ENCODE measurements around the gene SWAP70.

SWAP70 gene

GRCh38 chr11:9735919-9736318, 72.0 kb downstream of the SWAP70 start:
- Histone ChIP-seq H3K27ac (no peak overlapping the region), H3K9me3 (ENCODE audit: severe bottlenecking) (peaks cover 2% of the 10 kb centered on the region), H3K4me3 (ENCODE audit: low read depth, low read length) (no peak overlapping the region), H3K36me3 (peaks cover 54% of the 10 kb centered on the region), H3K27me3 (ENCODE audit: insufficient read depth, low read depth, severe bottlenecking) (no peaks in the 10 kb centered on the region)
- DNase-seq = no peak
- TF ChIP-seq CTCF (IDR thresholded peaks at IDR 0.05; ENCODE audit: low read depth, low read length) = no peak

GRCh38 chr11:9736365-9736764, 72.5 kb downstream of the SWAP70 start:
- Histone ChIP-seq H3K27ac (no peak overlapping the region), H3K4me3 (ENCODE audit: low read depth, low read length) (no peak overlapping the region), H3K36me3 (peaks cover 54% of the 10 kb centered on the region), H3K9me3 (ENCODE audit: severe bottlenecking) (peaks cover 2% of the 10 kb centered on the region), H3K27me3 (ENCODE audit: insufficient read depth, low read depth, severe bottlenecking) (no peaks in the 10 kb centered on the region)
- no peak for DNase-seq
- no peak for TF ChIP-seq CTCF (IDR thresholded peaks at IDR 0.05; ENCODE audit: low read depth, low read length)

DNA sequence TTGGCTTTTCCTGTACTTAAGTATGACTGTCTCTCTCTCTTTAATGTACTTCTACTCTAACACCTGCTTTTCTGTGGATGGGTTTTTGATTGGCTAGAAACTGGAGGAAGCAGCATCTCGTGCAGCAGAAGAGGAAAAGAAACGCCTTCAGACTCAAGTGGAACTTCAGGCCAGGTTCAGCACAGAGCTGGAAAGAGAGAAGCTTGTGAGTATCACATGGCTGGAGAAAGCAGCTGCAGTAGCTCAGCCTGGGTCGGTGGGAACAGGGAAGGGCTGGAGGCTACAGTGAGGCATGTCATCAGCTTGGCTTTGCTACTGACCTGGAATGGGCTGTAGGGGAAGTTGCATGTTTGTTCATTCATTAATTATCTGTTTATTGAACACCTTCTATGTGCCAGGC, 74.2 kb downstream of the SWAP70 start:
- no peak for DNase-seq
- Histone ChIP-seq H3K36me3 (peaks cover 51% of the 10 kb centered on the region), H3K4me3 (ENCODE audit: low read depth, low read length) (no peak overlapping the region), H3K27ac (no peak overlapping the region), H3K27me3 (ENCODE audit: insufficient read depth, low read depth, severe bottlenecking) (no peaks in the 10 kb centered on the region), H3K9me3 (ENCODE audit: severe bottlenecking) (peaks cover 2% of the 10 kb centered on the region)
- no peak for TF ChIP-seq CTCF (IDR thresholded peaks at IDR 0.05; ENCODE audit: low read depth, low read length)

DNA sequence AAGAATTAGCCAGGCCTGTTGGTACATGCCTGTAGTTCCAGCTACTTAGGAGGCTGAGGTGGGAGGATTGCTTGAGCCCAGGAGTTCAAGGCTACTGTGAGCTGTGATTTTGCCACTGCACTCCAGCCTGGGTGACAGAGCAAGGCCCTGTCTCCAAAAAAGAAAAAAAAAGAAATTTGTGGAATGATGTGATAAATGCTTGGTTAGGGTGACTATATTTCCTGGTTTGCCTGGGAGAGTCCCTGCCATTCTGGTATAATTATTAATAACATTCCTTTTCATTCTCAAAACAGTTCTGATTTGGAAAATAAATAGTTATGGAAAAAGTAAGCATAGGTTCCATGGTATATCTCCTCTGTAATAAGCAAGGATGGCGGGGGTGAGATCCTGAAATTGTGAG, 74.8 kb downstream of the SWAP70 start:
- TF ChIP-seq CTCF (IDR thresholded peaks at IDR 0.05; ENCODE audit: low read depth, low read length) = no peak
- no peak overlapping the region for H3K27ac ChIP-seq
- no peak for DNase-seq
- peaks cover 46% of the 10 kb centered on the region for H3K36me3 ChIP-seq
- no peaks in the 10 kb centered on the region for H3K27me3 ChIP-seq (ENCODE audit: insufficient read depth, low read depth, severe bottlenecking)
- H3K9me3 ChIP-seq (ENCODE audit: severe bottlenecking) = peaks cover 2% of the 10 kb centered on the region
- H3K4me3 ChIP-seq (ENCODE audit: low read depth, low read length) = no peak overlapping the region

DNA sequence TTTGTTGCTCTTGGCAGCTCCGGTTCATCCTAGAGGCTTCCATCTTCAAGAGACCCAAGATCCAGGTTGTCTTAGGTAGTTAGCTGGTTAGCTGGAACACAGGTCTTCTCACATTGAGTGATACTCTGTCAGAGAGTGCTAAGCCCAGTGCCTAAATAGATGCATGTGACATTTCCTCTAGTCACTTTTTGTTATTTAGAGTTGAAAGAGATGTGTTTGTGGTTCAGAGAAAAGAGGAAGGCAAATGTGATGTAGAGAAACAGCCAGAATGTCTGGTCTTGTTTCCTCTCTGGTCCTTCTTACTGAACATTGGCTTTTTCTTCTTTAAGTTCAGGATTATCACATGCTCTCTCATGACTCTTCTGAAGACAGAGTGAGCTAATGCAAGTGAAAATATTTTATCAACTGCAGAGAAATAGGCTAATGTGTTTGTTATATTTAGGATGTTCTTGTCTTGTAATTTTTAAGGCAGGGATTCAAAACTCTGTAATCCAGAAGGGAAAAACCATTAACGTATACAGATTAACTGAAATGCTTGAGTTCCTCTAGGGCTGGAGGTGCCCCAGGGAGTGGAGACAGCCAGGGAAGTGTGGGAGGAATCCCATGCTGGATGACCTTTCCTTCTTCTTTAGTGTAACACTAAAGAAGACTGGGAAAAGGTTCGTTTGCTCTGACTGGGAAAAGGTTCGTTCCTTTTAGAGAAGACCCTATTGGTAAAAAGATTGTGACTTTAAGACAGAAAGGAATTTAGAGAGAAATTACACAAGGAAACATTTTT, 75.4 kb downstream of the SWAP70 start:
- no peak overlapping the region for H3K27ac ChIP-seq
- peaks cover 43% of the 10 kb centered on the region for H3K36me3 ChIP-seq
- TF ChIP-seq CTCF (IDR thresholded peaks at IDR 0.05; ENCODE audit: low read depth, low read length) = no peak
- no peak overlapping the region for H3K4me3 ChIP-seq (ENCODE audit: low read depth, low read length)
- peaks cover 2% of the 10 kb centered on the region for H3K9me3 ChIP-seq (ENCODE audit: severe bottlenecking)
- no peaks in the 10 kb centered on the region for H3K27me3 ChIP-seq (ENCODE audit: insufficient read depth, low read depth, severe bottlenecking)
- DNase-seq = no peak
